ENCODE results near the gene DMC1. TPM values are rescaled to one million over a fixed set of nuclear protein-coding genes. Genes with fewer than 3 reads are reported as not detected.

DMC1 gene
- total and polyA plus RNA-seq, 2 of the 13 experiments (the other 11 are each of a cell fraction or from before 2014, with no cell fraction given), result 0.82 TPM; not detected in 1

DNA sequence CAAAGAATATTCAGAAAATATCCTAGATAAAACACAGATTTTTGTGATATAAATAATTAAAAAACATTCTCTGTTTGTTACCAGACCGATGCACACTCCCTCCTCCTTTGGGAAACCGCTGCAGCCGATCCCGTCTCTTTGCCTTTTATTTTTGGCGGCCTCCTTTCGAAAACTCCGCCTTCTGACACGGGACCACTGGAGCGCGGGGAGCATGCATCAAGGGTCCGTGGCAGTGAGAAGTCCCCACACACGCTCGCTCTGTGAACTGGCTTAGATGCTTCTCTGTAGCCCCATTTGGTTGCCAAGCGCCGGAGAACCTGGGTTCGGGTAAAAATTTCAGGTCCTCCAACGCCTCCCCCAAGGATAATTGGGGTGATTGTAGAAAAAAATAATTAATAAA is 80.8 kb downstream of the DMC1 start:
- H3K9me3 ChIP-seq (ENCODE audit: low read length), result no peaks in the 10 kb centered on the region
- H4K20me1 ChIP-seq (ENCODE audit: insufficient read depth, low read length), result no peaks in the 10 kb centered on the region
- H3K27me3 ChIP-seq (ENCODE audit: control insufficient read depth in 1 of 2, insufficient read depth in 2 of 2, low read length in 2 of 2), result no peaks in the 10 kb centered on the region
- no peak overlapping the region for H3K9ac ChIP-seq (ENCODE audit: insufficient read depth, low read depth, low read length)
- H3K4me1 ChIP-seq (ENCODE audit: insufficient read depth, low read length), result peaks cover 34% of the 10 kb centered on the region
- in situ Hi-C loops (cut with HindIII; ENCODE audit: extremely low pct_ligation_motif_present, low pct_unique_long_range_greater_than_20kb) (no loop called here), intact Hi-C loops (cut with micrococcal nuclease; ENCODE audit: unreplicated experiment) (no loop called here)
- BruUV-seq (replicated peaks), result no TSS peak
- no peak for FAIRE-seq
- CTCF ChIA-PET (ENCODE audit: low intra/inter-chr PET ratio, low total read pairs), result no interaction called here
- H2AFZ ChIP-seq (ENCODE audit: low read length), result no peak overlapping the region
- H3K36me3 ChIP-seq (replicated peaks in 1 of 2; ENCODE audit: control insufficient read depth in 1 of 2, insufficient read depth in 2 of 2, low read length in 2 of 2), result peaks cover 31 to 80% of the 10 kb centered on the region in 2 experiments
- 98% methylated on average over 17 of the region's 17 CpGs for WGBS (ENCODE audit: low lambda C conversion rate)
- H3K79me2 ChIP-seq (ENCODE audit: insufficient read depth, low read length), result no peaks in the 10 kb centered on the region
- H3K4me2 ChIP-seq (ENCODE audit: low read depth, low read length), result no peak overlapping the region
- POLR2A ChIA-PET, result interaction anchor here (2.7 to 3.6 kb wide), 2 partner anchors 8 to 13 kb away, joined by 16 to 18 read pairs; no protein-coding TSS in a partner anchor
- H3K4me3 ChIP-seq (replicated peaks in 1 of 3; ENCODE audit: insufficient read depth in 1 of 3, low read depth in 2 of 3, low read length in 3 of 3), result no peak overlapping the region
- no peak for ATAC-seq
- no peak overlapping the region for H3K27ac ChIP-seq (ENCODE audit: extremely low read length, insufficient read depth, low read length)
- no peak for DNase-seq (ENCODE audit: low spot score)
- TF ChIP-seq HHEX (CRISPR knock-in tag; IDR thresholded peaks at IDR 0.05), result no peak
- no peak for TF ChIP-seq ZXDC (CRISPR knock-in tag; IDR thresholded peaks at IDR 0.05)
- TF ChIP-seq, protein P1, sequence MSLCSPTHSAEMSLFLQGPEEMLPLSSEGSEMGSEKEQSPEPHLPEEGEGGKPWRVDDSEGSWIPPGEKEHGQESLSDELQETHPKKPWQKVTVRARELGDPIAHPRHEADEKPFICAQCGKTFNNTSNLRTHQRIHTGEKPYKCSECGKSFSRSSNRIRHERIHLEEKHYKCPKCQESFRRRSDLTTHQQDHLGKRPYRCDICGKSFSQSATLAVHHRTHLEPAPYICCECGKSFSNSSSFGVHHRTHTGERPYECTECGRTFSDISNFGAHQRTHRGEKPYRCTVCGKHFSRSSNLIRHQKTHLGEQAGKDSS (CRISPR knock-in tag; IDR thresholded peaks at IDR 0.05; ENCODE audit: borderline replicate concordance, low read depth), result no peak
- TF ChIP-seq, protein P2, sequence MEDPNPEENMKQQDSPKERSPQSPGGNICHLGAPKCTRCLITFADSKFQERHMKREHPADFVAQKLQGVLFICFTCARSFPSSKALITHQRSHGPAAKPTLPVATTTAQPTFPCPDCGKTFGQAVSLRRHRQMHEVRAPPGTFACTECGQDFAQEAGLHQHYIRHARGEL (CRISPR knock-in tag; IDR thresholded peaks at IDR 0.05), result no peak
- TF ChIP-seq POLR2G (IDR thresholded peaks at IDR 0.05; ENCODE audit: low read depth, low read length), result peak; percentile 32; the same call in 1 of the 2 replicates
- TF ChIP-seq BCL3 (CRISPR knock-in tag; IDR thresholded peaks at IDR 0.05), result no peak
- TF ChIP-seq, protein P3, sequence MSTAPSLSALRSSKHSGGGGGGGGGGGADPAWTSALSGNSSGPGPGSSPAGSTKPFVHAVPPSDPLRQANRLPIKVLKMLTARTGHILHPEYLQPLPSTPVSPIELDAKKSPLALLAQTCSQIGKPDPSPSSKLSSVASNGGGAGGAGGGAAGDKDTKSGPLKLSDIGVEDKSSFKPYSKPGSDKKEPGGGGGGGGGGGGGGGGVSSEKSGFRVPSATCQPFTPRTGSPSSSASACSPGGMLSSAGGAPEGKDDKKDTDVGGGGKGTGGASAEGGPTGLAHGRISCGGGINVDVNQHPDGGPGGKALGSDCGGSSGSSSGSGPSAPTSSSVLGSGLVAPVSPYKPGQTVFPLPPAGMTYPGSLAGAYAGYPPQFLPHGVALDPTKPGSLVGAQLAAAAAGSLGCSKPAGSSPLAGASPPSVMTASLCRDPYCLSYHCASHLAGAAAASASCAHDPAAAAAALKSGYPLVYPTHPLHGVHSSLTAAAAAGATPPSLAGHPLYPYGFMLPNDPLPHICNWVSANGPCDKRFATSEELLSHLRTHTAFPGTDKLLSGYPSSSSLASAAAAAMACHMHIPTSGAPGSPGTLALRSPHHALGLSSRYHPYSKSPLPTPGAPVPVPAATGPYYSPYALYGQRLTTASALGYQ (CRISPR knock-in tag; IDR thresholded peaks at IDR 0.05), result no peak
- no peak for TF ChIP-seq GATA4 (IDR thresholded peaks at IDR 0.05; ENCODE audit: borderline replicate concordance, low read depth)
- TF ChIP-seq FOXO4 (CRISPR knock-in tag; conservative IDR thresholded peaks at IDR 0.05), result 0 out of 2 replicates have a peak, but pooled peaks have one; percentile 19
- no peak for TF ChIP-seq SP1 (IDR thresholded peaks at IDR 0.05)
- no peak for TF ChIP-seq SP1 (CRISPR knock-in tag; IDR thresholded peaks at IDR 0.05)
- no peak for TF ChIP-seq ZNF138 (CRISPR knock-in tag; IDR thresholded peaks at IDR 0.05; ENCODE audit: low read depth)
- no peak for TF ChIP-seq ZNF17 (CRISPR knock-in tag; IDR thresholded peaks at IDR 0.05)
- no peak for TF ChIP-seq PHF8 (CRISPR knock-in tag; IDR thresholded peaks at IDR 0.05)
- peak; percentile 34; the same call in 1 of the 2 replicates for TF ChIP-seq POLR2AphosphoS5 (IDR thresholded peaks at IDR 0.05; ENCODE audit: low read depth, low read length)
- TF ChIP-seq ATF1 (CRISPR knock-in tag; IDR thresholded peaks at IDR 0.05), result no peak
- no peak for TF ChIP-seq HOXA9 (CRISPR knock-in tag; IDR thresholded peaks at IDR 0.05; ENCODE audit: borderline replicate concordance)
